Measurements from ENCODE around the gene ACO2.

Gene ACO2

GRCh38 chr22:41445129-41446056, 23.5 kb upstream of the ACO2 start:
- TF ChIP-seq, protein P1, sequence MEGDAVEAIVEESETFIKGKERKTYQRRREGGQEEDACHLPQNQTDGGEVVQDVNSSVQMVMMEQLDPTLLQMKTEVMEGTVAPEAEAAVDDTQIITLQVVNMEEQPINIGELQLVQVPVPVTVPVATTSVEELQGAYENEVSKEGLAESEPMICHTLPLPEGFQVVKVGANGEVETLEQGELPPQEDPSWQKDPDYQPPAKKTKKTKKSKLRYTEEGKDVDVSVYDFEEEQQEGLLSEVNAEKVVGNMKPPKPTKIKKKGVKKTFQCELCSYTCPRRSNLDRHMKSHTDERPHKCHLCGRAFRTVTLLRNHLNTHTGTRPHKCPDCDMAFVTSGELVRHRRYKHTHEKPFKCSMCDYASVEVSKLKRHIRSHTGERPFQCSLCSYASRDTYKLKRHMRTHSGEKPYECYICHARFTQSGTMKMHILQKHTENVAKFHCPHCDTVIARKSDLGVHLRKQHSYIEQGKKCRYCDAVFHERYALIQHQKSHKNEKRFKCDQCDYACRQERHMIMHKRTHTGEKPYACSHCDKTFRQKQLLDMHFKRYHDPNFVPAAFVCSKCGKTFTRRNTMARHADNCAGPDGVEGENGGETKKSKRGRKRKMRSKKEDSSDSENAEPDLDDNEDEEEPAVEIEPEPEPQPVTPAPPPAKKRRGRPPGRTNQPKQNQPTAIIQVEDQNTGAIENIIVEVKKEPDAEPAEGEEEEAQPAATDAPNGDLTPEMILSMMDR (IDR thresholded peaks at IDR 0.05; ENCODE audit: low read depth, low read length) = no peak
- Histone ChIP-seq H3K27me3 (ENCODE audit: insufficient read depth, low read depth, severe bottlenecking) (no peaks in the 10 kb centered on the region), H3K9me3 (ENCODE audit: severe bottlenecking) (no peaks in the 10 kb centered on the region), H3K4me3 (ENCODE audit: low read depth, low read length) (peak overlapping the region; percentile 99), H3K27ac (peak overlapping the region; percentile 97), H3K36me3 (peaks cover 43% of the 10 kb centered on the region)
- DNase-seq = peak; percentile 89

DNA sequence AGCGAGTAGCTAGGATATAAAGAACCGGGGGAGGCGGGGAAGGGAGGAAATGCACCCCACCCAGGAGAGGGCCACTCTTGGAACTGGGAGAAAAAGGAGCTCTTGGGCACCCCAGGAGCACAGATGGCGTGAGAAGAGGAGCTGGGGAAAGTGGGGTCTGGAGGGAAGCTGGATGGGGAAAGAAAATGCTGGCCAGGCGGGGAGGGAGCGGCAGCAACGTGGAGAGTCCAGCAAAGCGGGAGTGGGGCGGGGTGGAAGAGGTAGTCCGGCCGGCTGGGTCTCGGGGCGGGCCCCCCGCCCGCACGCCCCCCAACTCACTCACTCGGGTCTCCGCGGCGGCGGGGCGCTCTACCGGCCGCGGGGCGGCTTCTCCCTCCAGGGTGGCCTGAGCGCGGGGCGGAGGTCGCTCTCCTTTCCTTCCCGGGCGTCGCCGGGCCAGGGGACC, 22.8 kb upstream of the ACO2 start:
- Histone ChIP-seq H3K27me3 (ENCODE audit: insufficient read depth, low read depth, severe bottlenecking) (no peaks in the 10 kb centered on the region), H3K4me3 (ENCODE audit: low read depth, low read length) (peak overlapping the region; percentile 99), H3K36me3 (peaks cover 36% of the 10 kb centered on the region), H3K9me3 (ENCODE audit: severe bottlenecking) (no peaks in the 10 kb centered on the region), H3K27ac (peak overlapping the region; percentile 97)
- TF ChIP-seq, protein P1 (IDR thresholded peaks at IDR 0.05; ENCODE audit: low read depth, low read length) = no peak
- DNase-seq = no peak

- Histone ChIP-seq H3K4me3 (ENCODE audit: low read depth, low read length) (peak within 1 kb of the TSS; percentile 99), H3K36me3 (peaks cover 31% of the 10 kb centered on the region), H3K9me3 (ENCODE audit: severe bottlenecking) (no peaks in the 10 kb centered on the region), H3K27ac (peak within 1 kb of the TSS; percentile 97), H3K27me3 (ENCODE audit: insufficient read depth, low read depth, severe bottlenecking) (no peaks in the 10 kb centered on the region)
- peak; percentile 94 for DNase-seq
- TF ChIP-seq, protein P1 (IDR thresholded peaks at IDR 0.05; ENCODE audit: low read depth, low read length) = no peak
Measured at GRCh38 chr22:41446639-41447434, 22.1 kb upstream of the ACO2 start, which contains the start of gene TOB2. Gene TOB2, minus strand, starts transcription at chr22:41446801. Its CDS starts 9,456 bp downstream, at chr22:41437345.

GRCh38 chr22:41447435-41448188, 21.3 kb upstream of the ACO2 start:
- H3K36me3 ChIP-seq = peaks cover 29% of the 10 kb centered on the region
- peak overlapping the region; percentile 97 for H3K27ac ChIP-seq
- H3K27me3 ChIP-seq (ENCODE audit: insufficient read depth, low read depth, severe bottlenecking) = no peaks in the 10 kb centered on the region
- H3K4me3 ChIP-seq (ENCODE audit: low read depth, low read length) = peak overlapping the region; percentile 99
- TF ChIP-seq, protein P1 (IDR thresholded peaks at IDR 0.05; ENCODE audit: low read depth, low read length) = no peak
- DNase-seq = peak; percentile 74
- H3K9me3 ChIP-seq (ENCODE audit: severe bottlenecking) = no peaks in the 10 kb centered on the region

- Histone ChIP-seq H3K9me3 (ENCODE audit: severe bottlenecking) (no peaks in the 10 kb centered on the region), H3K27me3 (ENCODE audit: insufficient read depth, low read depth, severe bottlenecking) (no peaks in the 10 kb centered on the region), H3K36me3 (peaks cover 22% of the 10 kb centered on the region), H3K27ac (peak overlapping the region; percentile 97), H3K4me3 (ENCODE audit: low read depth, low read length) (peak overlapping the region; percentile 99)
- TF ChIP-seq, protein P1 (IDR thresholded peaks at IDR 0.05; ENCODE audit: low read depth, low read length) = no peak
- peak; percentile 97 for DNase-seq
Measured at GRCh38 chr22:41448189-41448808, 20.6 kb upstream of the ACO2 start.
